Right cardiac atrium (tissue), 5 donors: ENCODE results near the gene SYNE1. TPM values are rescaled to one million over a fixed set of nuclear protein-coding genes. Genes with fewer than 3 reads are reported as not detected.
A peak's percentile ranks its signal among the peaks of the same experiment; 100 is the strongest.

Experiments used
- ATAC-seq, 2 donors: fragments of 200-7000 bp; cut with Tn5 transposase; one replicate each; pipeline versions ENCODE4 v1.8.0 to v1.9.1; 2020; ENCODE audit warnings: moderate library complexity in 2 of 2, mild to moderate bottlenecking in 1 of 2
- DNase-seq, 3 donors: peaks; one replicate each; pipeline ENCODE4 v3.0.0-alpha.2; 2020
- H3K27ac ChIP-seq: one replicate; pipeline ENCODE4 v1.5.1; 2013; ENCODE audit warnings: mild to moderate bottlenecking, low read length, control low read depth, moderate library complexity
- H3K27me3 ChIP-seq: one replicate; pipeline ENCODE4 v1.6.1; 2013; ENCODE audit not compliant: control insufficient read depth, insufficient read depth
- H3K4me1 ChIP-seq: one replicate; pipeline ENCODE4 v1.6.1; 2013; ENCODE audit warnings: low read length; ENCODE audit not compliant: control insufficient read depth, insufficient read depth
- H3K4me3 ChIP-seq: one replicate; pipeline ENCODE4 v1.5.1; 2013; ENCODE audit warnings: low read length, control low read depth
- H3K9me3 ChIP-seq: one replicate; pipeline ENCODE4 v1.6.1; 2013; ENCODE audit warnings: low read length; ENCODE audit not compliant: control insufficient read depth
- WGBS: extraction: QIAGEN DNeasy Blood & Tissue Kit; methylation state at CpG from one replicate; pipeline ENCODE4 v1.1.7; 2013; 5-methylcytosine and 5-hydroxymethylcytosine counted together
- intact Hi-C, 4 donors: fragments of 100-400 bp; cut with DNase I; formaldehyde crosslinking; loops; one replicate each; pipeline versions ENCODE4 v1.11.0 to v1.14.0; 2022 to 2023
- polyA plus RNA-seq: library from polyadenylated mRNA; stranded (reverse); fragments of 200-250 nt; gene quantifications from one replicate; pipeline ENCODE4 v1.2.3, GENCODE V29; 2013
- total RNA-seq, 4 donors: library from RNA; stranded (reverse); fragmentation: NEBNext Ultra II Directional; extraction: Animal tissue kit (Norgen Biotek cat#: 25700); gene quantifications; one replicate each; pipeline ENCODE4 v1.2.1, GENCODE V29; 2021
- donor health status: healthy with polysubstance abuse.
- donor health status: DM: no; HTN: yes; CAD: no.
- donor health status: DM: no; HTN: no; CAD: no.
- donor health status: DM: no; HTN: yes; CAD: no; lungs with severe emphysema.
- donor health status: DM: yes; HTN: yes; CAD: no.

Gene SYNE1
- total and polyA plus RNA-seq, 5 donors = 71.7 to 162 (median 116) TPM

- 35% methylated on average over 1 of the region's 1 CpG for WGBS
- Histone ChIP-seq H3K4me3 (no peak overlapping the region), H3K27me3 (no peaks in the 10 kb centered on the region), H3K27ac (no peak overlapping the region), H3K9me3 (no peaks in the 10 kb centered on the region), H3K4me1 (no peaks in the 10 kb centered on the region)
- intact Hi-C loops = no loop called here
- no peak for ATAC-seq
- no peak for DNase-seq
These were observed 242.9 kb downstream of the SYNE1 start for GRCh38 chr6:152394303-152394702.

- Histone ChIP-seq H3K9me3 (no peaks in the 10 kb centered on the region), H3K27me3 (no peaks in the 10 kb centered on the region), H3K4me1 (no peaks in the 10 kb centered on the region), H3K4me3 (no peak overlapping the region), H3K27ac (no peak overlapping the region)
- ATAC-seq (no peak), DNase-seq (no peak)
- intact Hi-C loops = no loop called here
- WGBS = 77% methylated on average over 6 of the region's 6 CpGs
These were observed 245.8 kb downstream of the SYNE1 start for GRCh38 chr6:152391179-152391880.

GRCh38 chr6:152387091-152387490 is 250.1 kb downstream of the SYNE1 start:
- DNase-seq = no peak
- Histone ChIP-seq H3K4me3 (no peak overlapping the region), H3K9me3 (no peaks in the 10 kb centered on the region), H3K27me3 (no peaks in the 10 kb centered on the region), H3K27ac (no peak overlapping the region), H3K4me1 (no peaks in the 10 kb centered on the region)
- no peak for ATAC-seq
- WGBS = 91% methylated on average over 6 of the region's 6 CpGs
- intact Hi-C loops = no loop called here

GRCh38 chr6:152386131-152386530 is 251.0 kb downstream of the SYNE1 start:
- no peak for DNase-seq
- no peaks in the 10 kb centered on the region for H3K27me3 ChIP-seq
- intact Hi-C loops = no loop called here
- no peaks in the 10 kb centered on the region for H3K4me1 ChIP-seq
- ATAC-seq = no peak
- H3K4me3 ChIP-seq = no peak overlapping the region
- WGBS = 58% methylated on average over 2 of the region's 2 CpGs
- no peaks in the 10 kb centered on the region for H3K9me3 ChIP-seq
- H3K27ac ChIP-seq = no peak overlapping the region

- Histone ChIP-seq H3K4me1 (peaks cover 1% of the 10 kb centered on the region), H3K4me3 (peak overlapping the region; percentile 76), H3K27me3 (no peaks in the 10 kb centered on the region), H3K27ac (peak overlapping the region; percentile 99), H3K9me3 (no peaks in the 10 kb centered on the region)
- WGBS = 14% methylated on average over 17 of the region's 17 CpGs
- DNase-seq (peak; percentile 84 to 92 (median 88)), ATAC-seq (peak; percentile 95 to 97)
- intact Hi-C loops = no loop called here
These were observed 255.9 kb downstream of the SYNE1 start for GRCh38 chr6:152380993-152381898.

- 6% methylated on average over 5 of the region's 5 CpGs for WGBS
- intact Hi-C loops = no loop called here
- no peak for DNase-seq
These were observed 256.8 kb downstream of the SYNE1 start for GRCh38 chr6:152380351-152380767.

GRCh38 chr6:152379423-152379822 is 257.7 kb downstream of the SYNE1 start:
- ATAC-seq (no peak), DNase-seq (no peak)
- H3K9me3 ChIP-seq = no peaks in the 10 kb centered on the region
- H3K4me3 ChIP-seq = peak overlapping the region; percentile 76
- H3K27me3 ChIP-seq = no peaks in the 10 kb centered on the region
- peaks cover 1% of the 10 kb centered on the region for H3K4me1 ChIP-seq
- intact Hi-C loops = no loop called here
- H3K27ac ChIP-seq = no peak overlapping the region

More at GRCh38 chr6:152380351-152380767, 256.8 kb downstream of the SYNE1 start:
- ATAC-seq = peak; percentile 82 to 87
- H3K27me3 ChIP-seq = no peaks in the 10 kb centered on the region
- H3K9me3 ChIP-seq = no peaks in the 10 kb centered on the region
- peaks cover 1% of the 10 kb centered on the region for H3K4me1 ChIP-seq
- peak overlapping the region; percentile 83 for H3K27ac ChIP-seq
- H3K4me3 ChIP-seq = peak overlapping the region; percentile 76

- intact Hi-C loops = no loop called here
- DNase-seq = no peak
- peak overlapping the region; percentile 42 for H3K4me3 ChIP-seq
- no peaks in the 10 kb centered on the region for H3K9me3 ChIP-seq
- peaks cover 1% of the 10 kb centered on the region for H3K4me1 ChIP-seq
- no peaks in the 10 kb centered on the region for H3K27me3 ChIP-seq
- 56% methylated on average over 4 of the region's 4 CpGs for WGBS
- H3K27ac ChIP-seq = peak overlapping the region; percentile 64
- no peak for ATAC-seq
These were observed 259.0 kb downstream of the SYNE1 start for GRCh38 chr6:152378169-152378568.

GRCh38 chr6:152375197-152375596 is 262.0 kb downstream of the SYNE1 start:
- peaks cover 1% of the 10 kb centered on the region for H3K4me1 ChIP-seq
- no peaks in the 10 kb centered on the region for H3K27me3 ChIP-seq
- H3K27ac ChIP-seq = no peak overlapping the region
- DNase-seq (no peak), ATAC-seq (no peak)
- 96% methylated on average over 6 of the region's 6 CpGs for WGBS
- intact Hi-C loops = no loop called here
- H3K9me3 ChIP-seq = no peaks in the 10 kb centered on the region
- no peak overlapping the region for H3K4me3 ChIP-seq

GRCh38 chr6:152372945-152373344 is 264.2 kb downstream of the SYNE1 start:
- no peak overlapping the region for H3K27ac ChIP-seq
- no peak for ATAC-seq
- H3K27me3 ChIP-seq = no peaks in the 10 kb centered on the region
- H3K9me3 ChIP-seq = no peaks in the 10 kb centered on the region
- H3K4me3 ChIP-seq = no peak overlapping the region
- WGBS = 97% methylated on average over 2 of the region's 2 CpGs
- H3K4me1 ChIP-seq = peaks cover 7% of the 10 kb centered on the region
- intact Hi-C loops = no loop called here
- DNase-seq = no peak

GRCh38 chr6:152371775-152372174 is 265.4 kb downstream of the SYNE1 start:
- DNase-seq (no peak), ATAC-seq (no peak)
- Histone ChIP-seq H3K4me1 (peaks cover 6% of the 10 kb centered on the region), H3K27me3 (no peaks in the 10 kb centered on the region), H3K4me3 (no peak overlapping the region), H3K27ac (no peak overlapping the region), H3K9me3 (no peaks in the 10 kb centered on the region)
- intact Hi-C loops = no loop called here
